Thyroid gland (tissue), 4 donors: ENCODE measurements around the gene ZNF490.

Experiments
- POLR2A ChIP-seq, 2 donors: fragments of 450-650 bp; IDR thresholded peaks; one replicate each; pipeline ENCODE4 v1.6.1; 2017; ENCODE audit warnings: antibody characterized with exemption in 2 of 2, mild to moderate bottlenecking in 2 of 2, moderate library complexity in 1 of 2
- TF ChIP-seq, protein P1 (sequence below), 6 experiments: fragments of 200-600 bp in 3 of 6; fragments of 450-650 bp in 3 of 6; sonication (generic) in 3 of 6; IDR thresholded peaks; one replicate each; pipeline ENCODE4 v1.5.1; 2016 to 2019; ENCODE audit warnings: antibody characterized with exemption in 6 of 6, mild to moderate bottlenecking in 2 of 6, inconsistent platforms in 1 of 6, moderate library complexity in 1 of 6

DNA sequence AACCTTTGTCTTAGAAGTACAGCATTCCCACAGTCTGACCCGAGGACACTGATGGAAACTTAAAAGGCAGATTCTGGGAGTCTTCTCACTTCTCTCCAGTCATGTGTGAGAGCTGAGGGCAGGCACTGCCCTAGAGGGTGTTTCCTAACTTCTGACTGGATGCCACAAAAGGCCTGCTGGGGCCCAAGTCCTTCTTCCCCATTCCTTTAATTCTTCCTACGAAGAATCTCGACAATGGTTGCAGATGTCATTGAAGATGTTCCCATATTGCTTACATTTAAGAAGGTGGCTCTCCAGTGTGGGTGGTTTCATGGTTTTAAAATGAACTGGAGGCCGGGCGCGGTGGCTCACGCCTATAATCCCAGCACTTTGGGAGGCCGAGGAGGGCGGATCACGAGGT, 32.0 kb downstream of the ZNF490 start:
- TF ChIP-seq, protein P1, sequence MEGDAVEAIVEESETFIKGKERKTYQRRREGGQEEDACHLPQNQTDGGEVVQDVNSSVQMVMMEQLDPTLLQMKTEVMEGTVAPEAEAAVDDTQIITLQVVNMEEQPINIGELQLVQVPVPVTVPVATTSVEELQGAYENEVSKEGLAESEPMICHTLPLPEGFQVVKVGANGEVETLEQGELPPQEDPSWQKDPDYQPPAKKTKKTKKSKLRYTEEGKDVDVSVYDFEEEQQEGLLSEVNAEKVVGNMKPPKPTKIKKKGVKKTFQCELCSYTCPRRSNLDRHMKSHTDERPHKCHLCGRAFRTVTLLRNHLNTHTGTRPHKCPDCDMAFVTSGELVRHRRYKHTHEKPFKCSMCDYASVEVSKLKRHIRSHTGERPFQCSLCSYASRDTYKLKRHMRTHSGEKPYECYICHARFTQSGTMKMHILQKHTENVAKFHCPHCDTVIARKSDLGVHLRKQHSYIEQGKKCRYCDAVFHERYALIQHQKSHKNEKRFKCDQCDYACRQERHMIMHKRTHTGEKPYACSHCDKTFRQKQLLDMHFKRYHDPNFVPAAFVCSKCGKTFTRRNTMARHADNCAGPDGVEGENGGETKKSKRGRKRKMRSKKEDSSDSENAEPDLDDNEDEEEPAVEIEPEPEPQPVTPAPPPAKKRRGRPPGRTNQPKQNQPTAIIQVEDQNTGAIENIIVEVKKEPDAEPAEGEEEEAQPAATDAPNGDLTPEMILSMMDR (IDR thresholded peaks at IDR 0.05) = no peak
- TF ChIP-seq POLR2A (IDR thresholded peaks at IDR 0.05) = no peak
